Activated T-helper 9 cell treated with anti-CD3 and anti-CD28 coated beads, Interleukin-2, amount 50 U/mL, for 16 hours (primary cell): ENCODE data around the gene TMEM185A.
A peak's percentile ranks its signal among the peaks of the same experiment; 100 is the strongest.
"Not testable (repeated sequence)": the region's sequence is repeated elsewhere in the genome, so short reads cannot be mapped to it uniquely, and the experiment has no call there.

Experiments used
- DNase-seq: peaks from one replicate; pipeline ENCODE4 v3.0.0-alpha.2; 2020; ENCODE audit warnings: low read depth

Gene TMEM185A

DNA sequence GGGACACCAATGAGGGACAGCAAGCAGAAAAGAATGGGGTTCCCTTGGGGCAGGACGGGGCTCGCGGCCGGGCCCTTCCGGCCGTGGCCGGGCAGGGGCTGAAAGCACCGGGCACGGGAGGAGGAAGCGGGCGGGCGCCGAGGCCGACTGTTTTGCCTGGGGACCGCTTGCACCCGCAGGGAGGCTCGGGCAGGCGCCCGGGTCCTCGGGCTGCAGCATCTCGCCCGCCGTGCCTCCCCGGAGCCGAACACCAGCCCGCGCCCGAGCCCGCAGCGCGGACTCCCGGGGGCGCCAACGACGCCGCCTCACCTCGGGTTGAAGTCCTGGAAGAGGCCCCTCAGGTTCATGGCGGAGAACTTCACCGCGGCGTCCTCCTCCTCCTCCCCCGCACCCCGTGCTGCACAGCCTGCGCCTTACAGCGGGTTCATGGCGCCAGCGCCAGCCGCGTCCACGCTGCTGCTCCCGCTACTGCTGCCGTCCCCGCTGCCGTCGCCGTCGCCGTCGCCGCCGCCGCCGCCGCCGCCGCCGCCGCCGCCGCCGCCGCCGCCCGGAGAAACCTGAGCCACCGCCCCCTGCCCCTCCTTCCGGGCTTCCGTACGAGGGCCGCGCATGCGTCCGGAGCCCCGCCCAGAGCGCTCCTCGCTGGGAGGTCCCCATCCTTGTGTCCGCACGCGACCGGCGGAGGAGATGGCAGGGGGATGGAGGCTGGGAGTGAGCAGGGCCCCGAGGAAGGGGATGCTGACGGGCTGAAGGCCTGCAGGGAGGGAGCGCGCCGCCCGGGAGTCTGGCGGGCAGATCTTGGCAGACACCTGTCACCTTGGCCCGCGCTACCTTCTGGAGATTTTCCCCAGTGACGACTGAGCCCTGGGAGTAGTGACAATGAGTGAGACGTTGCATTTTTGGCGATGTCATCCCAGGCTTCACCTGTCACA is at the start of gene TMEM185A:
Gene TMEM185A, minus strand, starts transcription at position 559 of the 932 bp plus-strand sequence. Its CDS starts 212 bp downstream, at position 347.
- peak; percentile 59 for DNase-seq

DNA sequence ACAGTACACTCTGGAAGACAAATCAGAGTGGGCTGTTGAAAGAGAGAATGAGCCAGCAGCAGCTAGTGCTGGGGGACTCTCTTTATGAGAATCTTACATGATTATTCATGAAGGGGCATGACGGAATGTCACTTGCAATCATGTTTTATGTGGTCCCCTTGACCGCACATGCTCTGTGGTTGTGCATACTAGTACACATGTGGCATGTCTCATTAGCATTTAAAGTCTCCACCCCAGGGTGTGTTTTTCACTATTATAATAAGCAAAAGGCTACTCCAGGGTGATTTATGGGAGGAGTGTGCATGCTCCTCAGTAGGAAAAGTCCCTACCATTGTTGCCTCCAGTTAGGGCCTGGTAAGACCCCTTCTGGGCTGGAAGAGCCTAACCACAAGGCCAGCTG is 49.6 kb upstream of the TMEM185A start:
- DNase-seq = no peak

DNA sequence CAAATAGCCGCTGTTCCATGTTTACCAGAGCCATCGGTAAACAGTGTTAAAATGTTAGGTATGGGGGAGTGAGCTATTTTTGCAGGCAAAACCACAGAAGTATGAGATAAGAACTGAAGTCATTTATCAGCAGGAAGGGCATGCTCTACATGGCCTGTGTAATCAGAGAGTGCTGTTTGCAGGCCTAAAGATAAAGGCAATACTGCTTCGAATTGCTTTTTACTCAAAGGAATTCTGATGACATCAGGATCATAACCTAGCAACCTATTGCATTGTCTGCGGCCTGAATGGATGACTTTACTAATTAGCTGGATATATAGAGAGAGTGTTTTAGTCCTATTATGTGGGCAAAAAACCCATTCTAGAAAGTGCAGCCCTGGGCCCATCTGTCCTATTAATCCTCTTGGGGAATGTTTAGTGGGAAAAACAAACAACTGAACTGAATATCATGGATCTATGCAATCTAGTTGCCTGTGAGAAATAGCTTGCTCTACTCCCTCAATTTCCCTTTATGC is 47.6 kb upstream of the TMEM185A start:
- not testable (repeated sequence) for DNase-seq

DNA sequence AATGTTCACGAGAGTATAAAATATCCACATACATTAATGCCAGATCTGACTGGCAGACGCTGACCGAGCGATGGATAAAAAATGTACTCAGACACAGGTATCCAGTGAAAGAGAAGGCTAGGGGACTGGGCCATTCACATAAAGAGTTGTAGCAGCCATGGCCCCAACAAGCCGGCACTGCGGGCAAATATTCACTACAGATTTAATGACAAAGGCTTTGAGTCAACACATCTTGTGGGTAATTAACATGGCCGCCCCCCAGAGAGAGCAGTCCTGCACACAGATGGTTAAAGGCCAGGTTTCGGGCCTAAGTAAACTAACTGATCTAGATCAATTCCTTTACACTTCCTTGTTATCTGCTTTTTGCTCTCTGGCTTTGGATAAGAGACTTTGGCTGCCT is 44.0 kb upstream of the TMEM185A start:
- DNase-seq = not testable (repeated sequence)

DNA sequence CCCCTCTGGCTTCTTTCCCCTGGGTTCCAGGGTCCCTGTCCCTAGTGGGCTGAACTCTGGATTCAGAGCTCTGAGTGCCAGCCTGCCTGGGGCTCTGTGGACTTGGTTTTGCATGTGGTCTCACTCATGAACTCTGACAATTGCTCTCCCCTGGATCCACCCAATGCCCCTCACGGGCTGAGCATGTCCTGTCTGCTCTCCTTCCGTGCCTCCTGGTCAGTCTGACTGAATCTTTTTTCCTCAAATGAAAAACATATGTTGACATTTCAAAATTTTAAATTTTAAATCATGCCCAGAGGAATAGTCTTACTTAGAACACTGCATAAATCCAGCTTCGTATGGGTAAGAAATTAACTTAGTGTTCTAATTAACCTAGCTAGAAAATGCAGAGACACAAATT is 43.5 kb upstream of the TMEM185A start:
- not testable (repeated sequence) for DNase-seq

DNA sequence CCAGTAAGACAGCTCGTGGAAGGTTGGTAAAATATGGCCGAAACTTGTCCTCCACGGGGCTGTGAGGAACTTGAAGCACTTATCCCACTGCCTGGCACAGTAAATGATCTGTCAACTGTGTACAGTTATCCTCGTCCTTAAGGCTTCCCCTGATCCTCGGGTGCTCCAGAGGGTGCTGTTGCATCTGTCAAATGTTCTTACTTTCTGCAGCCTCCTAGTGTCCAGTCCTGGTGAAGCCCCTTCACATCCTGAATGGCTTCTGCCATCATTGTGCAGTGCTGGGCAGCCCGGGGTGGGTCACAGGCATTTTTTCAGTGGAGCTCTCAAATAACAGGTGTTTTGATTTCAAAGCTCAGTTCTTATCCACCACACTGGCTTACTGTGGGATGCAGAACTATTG is 29.0 kb upstream of the TMEM185A start:
- DNase-seq = not testable (repeated sequence)

DNA sequence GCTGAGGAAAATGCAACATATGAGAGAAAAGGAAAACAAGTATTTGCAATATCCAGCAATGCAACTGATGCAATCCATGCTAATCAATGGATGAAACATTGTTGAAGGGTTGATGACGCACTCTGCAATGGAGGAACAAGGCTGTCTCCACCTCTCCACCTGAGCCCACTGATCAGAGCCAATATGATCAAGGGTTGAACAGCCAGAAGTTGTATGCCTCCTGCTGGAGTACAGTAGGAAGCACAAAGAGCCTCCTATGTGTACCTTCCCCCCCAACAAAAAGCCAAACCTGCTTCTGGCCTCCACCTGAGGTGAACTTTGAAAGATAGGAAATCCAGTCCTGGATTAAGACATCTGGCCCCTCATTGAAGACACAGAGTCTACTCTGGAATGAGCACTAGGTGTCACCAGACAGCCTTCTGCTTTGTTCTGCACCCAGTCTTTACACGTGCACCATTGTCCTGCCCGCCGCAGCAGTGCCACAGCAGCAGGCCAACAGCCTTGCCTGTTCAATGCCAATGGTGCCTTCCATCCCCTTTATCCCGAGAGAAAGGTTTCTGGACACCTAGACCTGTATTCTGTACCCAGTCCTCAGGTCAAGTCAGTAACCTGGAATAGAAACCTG is 24.8 kb upstream of the TMEM185A start:
- DNase-seq = not testable (repeated sequence)

DNA sequence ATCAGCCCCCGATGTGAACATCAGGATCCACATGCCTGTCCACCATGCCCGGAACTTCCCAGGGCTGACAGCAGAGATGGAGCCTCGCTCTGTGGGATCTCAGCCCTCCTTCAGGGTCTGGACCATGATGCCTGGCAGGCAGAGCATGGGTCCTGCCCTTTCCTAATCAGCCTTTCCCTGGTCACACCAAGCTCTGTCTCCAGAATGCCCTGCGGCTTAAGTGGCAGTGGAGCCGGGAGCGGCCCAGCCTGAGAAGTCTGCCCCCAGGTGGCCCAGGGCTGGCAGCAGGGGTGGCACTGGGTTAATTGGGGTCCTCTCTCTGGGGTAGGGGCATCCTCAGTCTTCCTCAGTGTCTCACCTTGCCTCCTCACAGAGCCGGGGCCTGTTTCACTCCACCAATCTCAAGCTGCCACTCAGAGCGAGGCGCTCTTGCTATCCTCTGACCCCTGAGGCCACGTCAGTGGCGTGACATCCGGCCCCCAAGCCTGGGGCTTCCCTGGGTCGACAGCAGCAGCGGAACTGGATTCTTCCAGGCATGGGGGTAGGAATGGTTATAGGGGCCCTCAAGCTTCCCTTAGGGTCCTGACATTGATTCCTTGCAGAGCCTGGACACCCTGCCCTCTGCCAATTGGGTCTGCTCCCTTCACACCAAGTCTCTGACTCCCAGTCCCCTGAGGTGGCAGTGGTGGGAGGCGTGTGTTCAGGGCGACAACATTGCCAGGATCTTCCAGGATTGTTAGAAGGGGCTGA is 20.8 kb upstream of the TMEM185A start:
- DNase-seq = no peak

DNA sequence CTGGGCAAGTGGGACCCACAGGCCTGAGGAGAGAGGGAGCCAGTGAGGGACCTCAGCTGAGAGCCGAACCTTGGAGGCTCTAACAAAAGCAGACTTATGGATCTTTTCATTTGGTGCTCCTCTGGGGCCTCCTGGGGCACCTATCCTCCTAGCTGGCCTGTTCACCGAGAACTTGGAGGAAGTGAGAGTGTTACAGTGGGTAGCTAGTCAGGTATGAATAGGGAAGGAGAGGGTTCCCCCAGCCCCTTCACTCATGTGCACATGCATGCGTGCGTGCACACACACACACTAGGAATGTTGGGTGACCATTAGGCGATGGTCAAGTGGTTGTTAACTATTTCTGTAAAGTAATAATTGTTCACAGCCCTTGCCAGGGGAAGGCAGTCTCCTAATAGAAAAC is 18.6 kb upstream of the TMEM185A start:
- DNase-seq = no peak

DNA sequence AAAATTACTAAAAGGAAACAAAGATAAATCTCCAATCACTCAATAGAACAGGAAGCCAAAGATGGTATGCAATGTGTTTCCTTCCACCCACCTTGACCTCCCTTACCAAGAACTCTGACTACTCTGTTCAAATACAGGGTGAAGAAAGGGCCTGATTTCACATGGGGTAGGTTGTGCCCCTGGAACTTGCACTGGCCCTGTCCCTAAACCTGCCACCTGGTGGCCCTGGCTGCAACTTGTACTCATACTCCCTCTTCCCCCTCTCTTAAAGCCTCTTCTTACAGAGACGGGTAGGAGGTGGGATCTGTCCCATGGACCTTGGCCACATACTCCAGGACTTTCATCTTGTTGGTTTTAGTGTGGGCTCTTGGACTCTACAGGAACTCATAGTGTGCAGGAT is 17.3 kb upstream of the TMEM185A start:
- DNase-seq = no peak

DNA sequence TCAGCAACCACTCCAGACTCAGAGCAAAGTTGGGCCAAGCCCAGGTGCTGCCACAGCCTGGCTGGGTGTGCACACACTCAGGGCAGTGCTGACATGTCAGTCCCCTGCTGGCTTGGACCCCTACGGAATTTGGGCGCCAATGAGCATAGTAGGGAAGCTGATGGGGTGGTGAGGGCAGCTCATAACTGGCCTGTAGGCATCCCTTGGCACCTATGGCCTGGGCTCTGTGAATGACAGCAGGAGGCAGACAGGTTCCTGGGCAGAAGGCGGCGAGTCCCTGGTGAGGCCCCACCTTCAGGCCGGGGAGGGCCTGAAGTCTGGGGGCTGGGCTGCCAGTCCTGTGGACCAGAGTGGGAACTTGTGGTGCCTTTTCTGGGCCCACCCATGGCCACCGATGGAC is 15.9 kb upstream of the TMEM185A start:
- DNase-seq = no peak

DNA sequence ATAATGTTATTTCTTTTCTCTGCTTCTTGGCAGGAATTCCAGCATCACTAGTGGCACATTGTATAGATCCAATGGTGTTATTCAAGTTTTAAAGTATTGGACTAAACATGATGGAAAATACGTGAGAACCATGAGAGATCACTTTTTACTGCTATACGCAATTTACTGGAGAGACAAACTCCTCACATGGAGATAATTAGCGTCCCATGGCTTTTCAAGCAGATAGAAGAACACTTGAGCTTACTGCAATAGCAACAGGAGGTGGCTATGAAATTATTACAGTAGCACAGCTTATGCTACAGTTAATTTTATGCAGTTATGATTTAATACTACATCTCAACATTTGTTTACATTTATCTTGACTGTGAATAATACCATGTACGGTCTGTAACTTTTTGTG is 11.9 kb upstream of the TMEM185A start:
- DNase-seq = no peak

DNA sequence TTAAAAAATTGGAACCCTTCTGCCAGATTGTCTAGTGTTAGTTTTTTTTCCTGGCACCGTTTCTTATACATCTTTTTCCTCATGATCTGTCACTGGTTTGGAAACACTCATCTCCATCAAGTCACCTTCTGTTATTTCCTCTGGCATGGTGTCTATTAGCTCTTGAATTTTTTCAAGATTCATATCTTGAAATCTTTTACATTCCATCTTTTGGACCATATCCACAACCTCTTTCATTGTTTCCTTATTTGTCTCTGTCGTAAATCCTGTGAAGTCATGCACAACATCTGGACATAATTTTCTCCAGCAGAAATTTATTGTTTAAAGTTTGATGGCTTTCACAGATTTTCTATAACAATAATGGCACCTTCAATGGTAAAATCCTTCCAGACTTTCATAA is 10.2 kb upstream of the TMEM185A start:
- DNase-seq = no peak

DNA sequence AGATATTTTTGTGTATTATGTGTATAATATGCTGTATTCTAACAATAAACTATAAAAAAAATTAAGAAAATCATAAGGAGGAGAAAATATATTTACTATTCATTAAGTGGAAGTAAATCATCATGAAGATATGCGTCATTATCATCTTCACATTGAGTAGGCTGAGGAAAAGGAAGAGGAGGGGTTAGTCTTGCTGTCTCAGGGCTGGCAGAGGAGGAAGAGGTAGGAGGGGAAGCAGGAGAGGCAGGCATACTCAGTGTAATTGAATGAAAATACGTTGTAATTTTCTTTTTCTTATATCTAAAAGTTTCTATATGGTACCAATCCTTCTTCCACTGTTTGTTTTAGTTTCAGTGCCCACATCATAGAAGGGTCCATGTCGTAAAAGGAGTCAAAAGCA is 9.8 kb upstream of the TMEM185A start:
- DNase-seq = no peak

DNA sequence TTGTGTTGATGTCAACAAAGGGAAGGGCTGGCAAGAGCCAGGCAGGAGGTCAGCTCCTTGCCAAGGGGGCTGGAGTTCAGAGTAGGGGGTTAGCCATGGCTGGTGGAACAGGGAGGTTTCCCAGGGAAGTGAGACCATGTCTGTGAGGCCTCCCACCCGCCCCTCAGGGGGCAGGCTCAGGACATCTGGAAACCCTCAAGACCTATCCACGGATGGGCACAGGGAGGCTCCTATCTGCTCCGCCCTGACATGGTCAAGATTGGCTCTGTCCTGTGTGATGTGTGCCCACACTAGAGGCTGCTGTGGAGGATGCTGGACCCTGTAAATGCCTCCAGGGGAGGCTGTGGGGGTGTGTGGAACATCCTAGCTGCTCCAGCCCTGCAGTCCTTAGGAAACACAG is 8.0 kb upstream of the TMEM185A start:
- DNase-seq = no peak

DNA sequence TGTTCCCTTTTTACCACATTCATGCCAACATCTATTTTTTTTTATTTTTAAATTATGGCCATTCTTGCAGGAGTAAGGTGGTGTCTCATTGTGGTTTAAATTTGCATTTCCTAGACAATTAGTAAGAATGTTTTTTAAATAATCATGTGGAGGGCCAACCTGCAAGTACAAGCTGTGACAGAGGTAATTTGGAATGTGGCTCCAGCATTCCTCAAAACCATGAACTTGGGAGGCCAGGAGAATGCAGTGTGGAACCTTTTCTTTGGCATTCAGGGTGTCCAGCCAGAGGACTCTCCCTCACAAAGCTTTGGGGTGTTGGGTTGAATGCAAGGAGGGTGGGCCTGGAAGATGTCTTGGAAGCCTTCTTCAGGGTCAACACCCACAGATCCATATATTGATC is 7.3 kb upstream of the TMEM185A start:
- no peak for DNase-seq

DNA sequence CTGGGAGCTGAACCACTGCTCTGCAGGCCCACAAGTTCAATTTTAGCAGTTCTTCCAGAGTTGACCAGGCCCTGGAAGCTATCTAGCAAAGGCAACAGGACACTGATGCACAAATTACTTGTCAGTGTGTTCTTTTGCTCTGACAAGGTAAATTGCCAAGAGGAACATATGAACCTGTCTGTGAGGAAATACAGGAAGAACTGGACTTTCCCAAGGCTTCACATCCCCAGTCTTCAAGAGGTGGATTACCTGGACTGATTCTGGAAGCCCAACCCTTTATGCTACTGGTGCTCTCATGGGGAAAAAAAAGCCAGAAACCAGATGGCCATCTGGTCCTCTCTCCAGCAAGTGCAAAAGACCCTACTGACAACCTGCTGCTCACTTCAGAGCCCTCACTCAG is 1.9 kb upstream of the TMEM185A start:
- no peak for DNase-seq

DNA sequence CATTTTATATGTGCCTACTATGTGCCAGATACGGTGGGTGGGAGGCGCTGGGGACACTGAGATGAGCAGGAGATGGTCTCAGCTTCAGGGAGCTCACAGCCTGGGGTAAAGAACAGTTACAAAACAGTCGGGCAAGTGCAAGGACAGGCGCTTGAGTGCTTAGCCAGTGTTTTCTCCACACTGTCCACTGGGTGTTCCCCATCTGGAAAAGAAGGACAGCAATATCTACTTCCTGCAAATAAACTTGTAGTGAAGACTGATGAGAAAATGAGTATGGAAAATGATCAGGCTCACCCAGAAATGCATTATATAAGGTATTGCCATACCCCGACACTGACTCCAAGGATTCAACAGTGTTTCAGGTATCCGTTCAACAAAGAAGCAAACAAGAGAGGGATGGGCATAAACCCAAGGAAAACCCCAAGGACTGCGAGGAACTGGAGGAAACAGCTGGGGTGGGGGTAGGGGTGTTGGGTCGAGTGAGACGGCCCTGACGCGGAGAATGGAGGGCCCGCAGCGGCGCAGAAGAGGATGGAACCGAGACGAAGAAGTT is 835 bp downstream of the TMEM185A start:
- DNase-seq = no peak

DNA sequence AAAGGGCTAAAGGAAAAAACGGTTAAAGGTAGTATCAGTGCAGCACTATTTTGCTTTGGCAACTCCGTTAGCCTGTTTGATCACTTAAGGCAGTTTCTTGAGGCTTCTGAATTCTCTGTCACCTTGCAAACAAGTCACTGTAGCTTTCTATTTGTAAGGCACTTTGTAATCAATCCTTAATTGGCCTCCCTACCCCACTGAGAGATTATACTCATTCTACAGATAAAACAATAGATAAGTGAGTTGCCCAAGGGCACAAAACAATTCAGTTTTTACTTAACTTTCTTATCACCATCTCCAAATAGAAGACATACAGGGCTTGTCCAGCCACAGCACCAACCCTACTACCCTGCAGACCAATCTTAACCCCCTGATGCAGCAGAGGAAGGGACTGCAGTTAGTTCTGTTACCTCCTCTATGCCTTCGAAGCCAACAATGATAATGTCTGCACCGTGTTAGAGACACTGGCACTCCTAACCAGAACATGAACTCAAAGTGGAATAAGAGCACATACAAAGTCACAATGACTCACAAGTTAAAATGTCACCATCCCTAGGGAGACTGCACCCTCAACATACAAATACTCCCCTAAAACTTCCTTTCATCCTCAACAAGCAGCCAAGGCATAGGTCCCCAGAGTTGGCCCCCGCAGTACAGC is 1.7 kb downstream of the TMEM185A start:
- no peak for DNase-seq

DNA sequence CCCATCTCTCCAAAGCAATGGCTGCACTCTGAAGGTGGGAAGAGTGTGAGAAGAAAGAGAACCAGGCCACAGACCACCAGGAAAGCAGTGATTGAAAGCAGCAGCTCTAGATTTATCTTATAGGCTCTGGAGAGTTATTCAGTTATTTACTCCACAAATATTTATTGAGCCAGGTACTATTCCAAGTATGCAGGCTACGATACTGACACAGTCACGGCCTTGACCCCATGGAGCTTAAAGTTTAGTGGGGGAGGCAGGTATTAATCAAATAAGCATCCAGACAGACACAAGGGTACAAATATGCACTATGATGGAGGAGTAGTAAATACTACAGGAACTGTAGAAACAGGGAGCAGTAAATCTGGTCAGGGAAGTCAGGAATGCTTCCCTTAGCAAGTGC is 2.8 kb downstream of the TMEM185A start:
- DNase-seq = no peak

DNA sequence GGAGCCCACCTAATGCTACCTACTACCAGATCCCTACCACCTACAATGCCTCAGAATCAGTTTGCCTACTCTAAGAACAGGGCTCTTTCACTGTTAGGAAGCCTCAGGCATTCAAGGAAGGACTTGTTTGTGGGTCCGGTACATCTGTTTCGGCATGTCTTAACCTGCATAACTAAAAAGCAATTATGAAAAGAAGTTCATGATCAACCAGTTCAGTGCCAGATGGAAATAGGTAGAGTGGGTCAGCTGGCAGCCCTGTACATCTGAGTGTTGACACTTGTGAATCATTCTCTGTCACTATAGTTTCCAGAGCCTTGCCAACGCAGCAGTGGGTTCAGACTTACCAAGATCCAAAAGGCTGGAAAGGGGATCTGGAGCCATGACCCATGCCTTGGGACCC is 3.3 kb downstream of the TMEM185A start:
- DNase-seq = no peak

DNA sequence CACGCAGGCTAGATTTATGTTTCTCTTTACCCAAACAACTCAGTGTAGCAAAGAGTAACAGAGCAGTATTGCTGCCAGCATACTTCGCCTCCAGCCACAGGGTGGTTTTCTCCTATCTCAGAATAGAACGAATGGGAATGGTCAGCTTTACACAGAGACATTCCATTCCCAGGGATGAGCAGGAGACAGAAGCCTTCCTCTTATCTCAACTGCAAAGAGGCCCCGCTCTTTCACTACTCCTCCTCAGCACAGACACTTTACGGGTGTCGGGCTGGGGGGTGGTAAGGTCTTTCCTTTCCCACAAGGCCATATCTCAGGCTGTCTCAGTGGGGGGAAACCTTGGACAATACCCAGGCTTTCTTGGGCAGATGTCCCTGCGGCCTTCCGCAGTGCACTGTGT is 4.8 kb downstream of the TMEM185A start:
- DNase-seq = not testable (repeated sequence)
